ENCODE measurements around the gene OBSCN. TPM values are rescaled to one million over a fixed set of nuclear protein-coding genes. Genes with fewer than 3 reads are reported as not detected.

The OBSCN gene
- total RNA-seq, 1 experiment from 2014 or later, result 5.6 TPM

GRCh38 chr1:228206582-228207351, 1.1 kb upstream of the OBSCN start:
- no peak overlapping the region for H3K4me3 ChIP-seq (ENCODE audit: low read depth, low read length)
- CTCF ChIA-PET, result no interaction called here
- intact Hi-C loops (cut with micrococcal nuclease; ENCODE audit: unreplicated experiment), result no loop called here
- BruUV-seq (replicated peaks), result no TSS peak
- H3K4me1 Mint-ChIP-seq (ENCODE audit: low read depth, unreplicated experiment), result no peaks in the 10 kb centered on the region
- H3K4me1 ChIP-seq, result no peaks in the 10 kb centered on the region
- H3K4me3 Mint-ChIP-seq (ENCODE audit: unreplicated experiment), result no peak overlapping the region
- POLR2A ChIA-PET, result no interaction called here
- no peak overlapping the region for H3K27ac Mint-ChIP-seq (ENCODE audit: unreplicated experiment)
- H3K9me3 Mint-ChIP-seq (ENCODE audit: unreplicated experiment), result peaks cover under 1% of the 10 kb centered on the region
- peaks cover 6% of the 10 kb centered on the region for H3K27me3 Mint-ChIP-seq (ENCODE audit: insufficient read depth, unreplicated experiment)
- H3K9me3 ChIP-seq, result no peaks in the 10 kb centered on the region
- DNase-seq, result no peak
- no peaks in the 10 kb centered on the region for H3K27me3 ChIP-seq (replicated peaks; ENCODE audit: control insufficient read depth, insufficient read depth, low read length)
- no peak for TF ChIP-seq CTCF (IDR thresholded peaks at IDR 0.05; ENCODE audit: insufficient read depth in 1 of 2, low read depth in 1 of 2, low read length in 1 of 2, severe bottlenecking in 1 of 2, unreplicated experiment in 1 of 2)
- H3K36me3 ChIP-seq (ENCODE audit: control insufficient read depth, insufficient read depth, low read length), result no peaks in the 10 kb centered on the region
- H3K36me3 Mint-ChIP-seq (ENCODE audit: insufficient read depth, unreplicated experiment), result no peaks in the 10 kb centered on the region

- no peaks in the 10 kb centered on the region for H3K36me3 Mint-ChIP-seq (ENCODE audit: insufficient read depth, unreplicated experiment)
- Histone ChIP-seq H3K27me3 (replicated peaks; ENCODE audit: control insufficient read depth, insufficient read depth, low read length) (no peaks in the 10 kb centered on the region), H3K4me3 (ENCODE audit: low read depth, low read length) (no peak overlapping the region), H3K36me3 (ENCODE audit: control insufficient read depth, insufficient read depth, low read length) (no peaks in the 10 kb centered on the region), H3K9me3 (no peaks in the 10 kb centered on the region), H3K4me1 (no peaks in the 10 kb centered on the region)
- no peak overlapping the region for H3K27ac Mint-ChIP-seq (ENCODE audit: unreplicated experiment)
- no peak overlapping the region for H3K4me3 Mint-ChIP-seq (ENCODE audit: unreplicated experiment)
- BruUV-seq (replicated peaks), result no TSS peak
- ChIA-PET CTCF (no interaction called here), POLR2A (no interaction called here)
- no peaks in the 10 kb centered on the region for H3K9me3 Mint-ChIP-seq (ENCODE audit: unreplicated experiment)
- no peak for TF ChIP-seq CTCF (IDR thresholded peaks at IDR 0.05; ENCODE audit: insufficient read depth in 1 of 2, low read depth in 1 of 2, low read length in 1 of 2, severe bottlenecking in 1 of 2, unreplicated experiment in 1 of 2)
- DNase-seq, result no peak
- intact Hi-C loops (cut with micrococcal nuclease; ENCODE audit: unreplicated experiment), result no loop called here
- H3K4me1 Mint-ChIP-seq (ENCODE audit: low read depth, unreplicated experiment), result no peaks in the 10 kb centered on the region
- peaks cover 6% of the 10 kb centered on the region for H3K27me3 Mint-ChIP-seq (ENCODE audit: insufficient read depth, unreplicated experiment)
Measured at GRCh38 chr1:228207381-228207810, 448 bp upstream of the OBSCN start.

GRCh38 chr1:228208831-228209551, 1.1 kb downstream of the OBSCN start:
- peaks cover under 1% of the 10 kb centered on the region for H3K27me3 Mint-ChIP-seq (ENCODE audit: insufficient read depth, unreplicated experiment)
- no peak for DNase-seq
- POLR2A ChIA-PET, result no interaction called here

More at GRCh38 chr1:228208831-228209551, 1.1 kb downstream of the OBSCN start:
- intact Hi-C loops (cut with micrococcal nuclease; ENCODE audit: unreplicated experiment), result no loop called here
- Histone ChIP-seq H3K36me3 (ENCODE audit: control insufficient read depth, insufficient read depth, low read length) (no peaks in the 10 kb centered on the region), H3K4me3 (ENCODE audit: low read depth, low read length) (no peak overlapping the region), H3K4me1 (no peaks in the 10 kb centered on the region), H3K9me3 (no peaks in the 10 kb centered on the region), H3K27me3 (replicated peaks; ENCODE audit: control insufficient read depth, insufficient read depth, low read length) (no peaks in the 10 kb centered on the region)
- H3K9me3 Mint-ChIP-seq (ENCODE audit: unreplicated experiment), result no peaks in the 10 kb centered on the region
- no peaks in the 10 kb centered on the region for H3K36me3 Mint-ChIP-seq (ENCODE audit: insufficient read depth, unreplicated experiment)
- no peak overlapping the region for H3K27ac Mint-ChIP-seq (ENCODE audit: unreplicated experiment)
- CTCF ChIA-PET, result no interaction called here
- no peaks in the 10 kb centered on the region for H3K4me1 Mint-ChIP-seq (ENCODE audit: low read depth, unreplicated experiment)
- H3K4me3 Mint-ChIP-seq (ENCODE audit: unreplicated experiment), result no peak overlapping the region
- no TSS peak for BruUV-seq (replicated peaks)
- TF ChIP-seq CTCF (IDR thresholded peaks at IDR 0.05; ENCODE audit: insufficient read depth in 1 of 2, low read depth in 1 of 2, low read length in 1 of 2, severe bottlenecking in 1 of 2, unreplicated experiment in 1 of 2), result no peak
